Suprapubic skin (tissue), 4 donors: ENCODE results near the gene APOE.

Experiments used
- EP300 ChIP-seq: sonication (generic); formaldehyde crosslinking; IDR thresholded peaks from one replicate; pipeline ENCODE4 v1.6.1; 2017; ENCODE audit warnings: antibody characterized with exemption
- POLR2A ChIP-seq, 2 donors: fragments of 450-650 bp; IDR thresholded peaks; one replicate each; pipeline ENCODE4 v1.6.1; 2017; ENCODE audit warnings: antibody characterized with exemption in 2 of 2, mild to moderate bottlenecking in 2 of 2, moderate library complexity in 2 of 2
- POLR2AphosphoS5 ChIP-seq, 3 donors: sonication (generic); formaldehyde crosslinking; IDR thresholded peaks; one replicate each; pipeline ENCODE4 v1.6.1; 2017; ENCODE audit warnings: antibody characterized with exemption in 3 of 3
- TF ChIP-seq, protein P1 (sequence below), 2 donors: fragments of 200-600 bp in 1 of 2; fragments of 450-650 bp in 1 of 2; sonication (generic) in 1 of 2; IDR thresholded peaks; one replicate each; pipeline ENCODE4 v1.5.1; 2016 to 2019; ENCODE audit warnings: antibody characterized with exemption in 2 of 2, mild to moderate bottlenecking in 1 of 2, moderate library complexity in 1 of 2

- TF ChIP-seq, protein P1, sequence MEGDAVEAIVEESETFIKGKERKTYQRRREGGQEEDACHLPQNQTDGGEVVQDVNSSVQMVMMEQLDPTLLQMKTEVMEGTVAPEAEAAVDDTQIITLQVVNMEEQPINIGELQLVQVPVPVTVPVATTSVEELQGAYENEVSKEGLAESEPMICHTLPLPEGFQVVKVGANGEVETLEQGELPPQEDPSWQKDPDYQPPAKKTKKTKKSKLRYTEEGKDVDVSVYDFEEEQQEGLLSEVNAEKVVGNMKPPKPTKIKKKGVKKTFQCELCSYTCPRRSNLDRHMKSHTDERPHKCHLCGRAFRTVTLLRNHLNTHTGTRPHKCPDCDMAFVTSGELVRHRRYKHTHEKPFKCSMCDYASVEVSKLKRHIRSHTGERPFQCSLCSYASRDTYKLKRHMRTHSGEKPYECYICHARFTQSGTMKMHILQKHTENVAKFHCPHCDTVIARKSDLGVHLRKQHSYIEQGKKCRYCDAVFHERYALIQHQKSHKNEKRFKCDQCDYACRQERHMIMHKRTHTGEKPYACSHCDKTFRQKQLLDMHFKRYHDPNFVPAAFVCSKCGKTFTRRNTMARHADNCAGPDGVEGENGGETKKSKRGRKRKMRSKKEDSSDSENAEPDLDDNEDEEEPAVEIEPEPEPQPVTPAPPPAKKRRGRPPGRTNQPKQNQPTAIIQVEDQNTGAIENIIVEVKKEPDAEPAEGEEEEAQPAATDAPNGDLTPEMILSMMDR (IDR thresholded peaks at IDR 0.05), result no peak
- TF ChIP-seq POLR2AphosphoS5 (IDR thresholded peaks at IDR 0.05) (no peak), POLR2A (IDR thresholded peaks at IDR 0.05) (no peak), EP300 (no peak)
These were observed 14.3 kb upstream of the APOE start, which contains the start of gene TOMM40 for GRCh38 chr19:44891016-44891882.
